ENCODE data around the gene ZMAT2. TPM values are rescaled to one million over a fixed set of nuclear protein-coding genes. Genes with fewer than 3 reads are reported as not detected.
"Not testable (repeated sequence)": the region's sequence is repeated elsewhere in the genome, so short reads cannot be mapped to it uniquely, and the experiment has no call there.

The ZMAT2 gene
- polyA plus RNA-seq, 1 donor (not counting 4 experiments of a cell fraction or from before 2014, with no cell fraction given), result 75.0 TPM

DNA sequence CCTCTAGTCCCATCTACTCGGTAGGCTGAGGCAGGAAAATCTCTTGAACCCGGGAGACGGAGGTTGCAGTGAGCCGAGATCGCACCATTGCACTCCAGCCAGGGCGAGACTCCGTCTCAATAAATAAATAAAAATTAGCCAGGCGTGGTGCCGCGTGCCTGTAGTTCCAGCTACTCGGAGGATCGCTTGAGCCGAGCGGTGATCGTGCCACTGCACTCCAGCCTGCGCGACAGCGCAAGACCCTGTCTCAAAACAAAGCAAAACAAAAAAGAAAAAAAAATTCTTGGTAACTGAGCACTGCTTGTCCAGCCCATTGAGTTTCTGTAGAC is 36.3 kb upstream of the ZMAT2 start:
- Histone ChIP-seq H3K9me3 (ENCODE audit: control insufficient read depth, low read depth, low read length) (no peaks in the 10 kb centered on the region), H3K4me3 (ENCODE audit: control insufficient read depth in 2 of 3, extremely low read depth in 1 of 3, insufficient read depth in 2 of 3, low read depth in 1 of 3, low read length in 3 of 3) (peak overlapping the region; percentile 84 to 99 (median 88)), H3K27ac (ENCODE audit: control insufficient read depth, insufficient read depth, low read length) (peak overlapping the region; percentile 82), H3K27me3 (ENCODE audit: control insufficient read depth, extremely low read depth, insufficient read depth, low read length) (no peaks in the 10 kb centered on the region), H4K20me1 (ENCODE audit: control insufficient read depth, extremely low read depth, insufficient read depth, low read length) (no peaks in the 10 kb centered on the region), H3K9ac (ENCODE audit: control insufficient read depth, extremely low read depth, insufficient read depth, low read length) (peak overlapping the region; percentile 84), H3K79me2 (ENCODE audit: control insufficient read depth, insufficient read depth, low read length) (peaks cover 35% of the 10 kb centered on the region), H3K36me3 (ENCODE audit: control insufficient read depth in 2 of 2, extremely low read depth in 1 of 2, insufficient read depth in 2 of 2, low read length in 2 of 2) (peaks cover 27 to 36% of the 10 kb centered on the region in 2 experiments), H2AFZ (ENCODE audit: control insufficient read depth, low read length) (peak overlapping the region; percentile 100), H3K9me1 (ENCODE audit: control insufficient read depth, extremely low read depth, insufficient read depth, low read length) (no peaks in the 10 kb centered on the region), H3K4me1 (ENCODE audit: control insufficient read depth, extremely low read depth, insufficient read depth, low read length) (peaks cover 3% of the 10 kb centered on the region), H3K4me2 (ENCODE audit: control insufficient read depth, extremely low read depth, insufficient read depth, low read depth, low read length) (peak overlapping the region; percentile 98)
- FAIRE-seq (no peak), DNase-seq (ENCODE audit: low read depth, low spot score) (no peak)
- dilution Hi-C loops (cut with MboI; ENCODE audit: extremely low pct_ligation_motif_present, low sequenced_read_pairs), result no loop called here
- TF ChIP-seq, protein P1, sequence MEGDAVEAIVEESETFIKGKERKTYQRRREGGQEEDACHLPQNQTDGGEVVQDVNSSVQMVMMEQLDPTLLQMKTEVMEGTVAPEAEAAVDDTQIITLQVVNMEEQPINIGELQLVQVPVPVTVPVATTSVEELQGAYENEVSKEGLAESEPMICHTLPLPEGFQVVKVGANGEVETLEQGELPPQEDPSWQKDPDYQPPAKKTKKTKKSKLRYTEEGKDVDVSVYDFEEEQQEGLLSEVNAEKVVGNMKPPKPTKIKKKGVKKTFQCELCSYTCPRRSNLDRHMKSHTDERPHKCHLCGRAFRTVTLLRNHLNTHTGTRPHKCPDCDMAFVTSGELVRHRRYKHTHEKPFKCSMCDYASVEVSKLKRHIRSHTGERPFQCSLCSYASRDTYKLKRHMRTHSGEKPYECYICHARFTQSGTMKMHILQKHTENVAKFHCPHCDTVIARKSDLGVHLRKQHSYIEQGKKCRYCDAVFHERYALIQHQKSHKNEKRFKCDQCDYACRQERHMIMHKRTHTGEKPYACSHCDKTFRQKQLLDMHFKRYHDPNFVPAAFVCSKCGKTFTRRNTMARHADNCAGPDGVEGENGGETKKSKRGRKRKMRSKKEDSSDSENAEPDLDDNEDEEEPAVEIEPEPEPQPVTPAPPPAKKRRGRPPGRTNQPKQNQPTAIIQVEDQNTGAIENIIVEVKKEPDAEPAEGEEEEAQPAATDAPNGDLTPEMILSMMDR (optimal IDR thresholded peaks at IDR 0.05 in 1 of 3, IDR thresholded peaks at IDR 0.05 in 1 of 3, conservative IDR thresholded peaks at IDR 0.05 in 1 of 3; ENCODE audit: extremely low read depth in 1 of 3, insufficient read depth in 2 of 3, low read length in 3 of 3), result no peak
- no peak for TF ChIP-seq EZH2 (IDR thresholded peaks at IDR 0.05; ENCODE audit: low read length)

DNA sequence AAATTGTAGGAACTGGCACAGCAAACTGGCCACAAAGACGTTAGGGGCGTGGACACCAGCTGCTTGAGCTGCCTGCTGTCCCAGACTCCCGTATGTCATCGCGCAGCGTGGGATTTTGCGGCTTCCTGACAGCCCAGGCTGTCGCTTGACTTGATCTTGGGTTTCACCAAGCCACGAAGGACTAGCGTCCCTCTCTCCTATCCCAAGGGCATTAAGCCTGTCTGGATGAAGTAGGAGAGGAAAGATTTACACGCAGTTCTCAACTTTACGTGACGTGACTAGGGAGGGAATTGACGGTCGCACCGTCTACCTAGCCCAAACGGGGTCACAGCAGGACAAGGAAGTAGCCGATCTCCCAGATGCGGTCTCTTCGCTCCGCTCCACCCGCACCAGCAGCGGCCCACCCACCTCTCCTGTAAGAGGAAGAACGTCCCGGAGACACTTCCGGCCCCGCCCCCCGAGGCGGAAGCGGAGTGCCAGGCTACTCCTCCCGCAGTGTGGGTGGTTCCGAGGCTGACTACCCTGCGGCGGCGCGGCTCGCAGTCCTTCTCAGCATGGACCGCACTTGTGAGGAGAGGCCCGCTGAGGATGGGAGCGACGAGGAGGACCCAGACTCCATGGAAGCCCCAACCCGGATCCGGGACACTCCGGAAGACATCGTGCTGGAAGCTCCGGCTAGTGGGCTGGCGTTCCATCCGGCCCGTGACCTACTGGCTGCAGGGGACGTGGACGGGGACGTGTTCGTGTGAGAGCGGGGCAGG is 35.7 kb upstream of the ZMAT2 start, which contains the start of gene WDR55:
Gene WDR55, plus strand, starts transcription at position 546 of the 761 bp plus-strand sequence. Its CDS starts 9 bp downstream, at position 555.
- FAIRE-seq (peak; percentile 63), DNase-seq (ENCODE audit: low read depth, low spot score) (peak; percentile 60)
- H3K36me3 ChIP-seq (ENCODE audit: control insufficient read depth in 2 of 2, extremely low read depth in 1 of 2, insufficient read depth in 2 of 2, low read length in 2 of 2), result peaks cover 25 to 36% of the 10 kb centered on the region in 2 experiments
- H2AFZ ChIP-seq (ENCODE audit: control insufficient read depth, low read length), result peak within 1 kb of the TSS; percentile 100
- no peaks in the 10 kb centered on the region for H4K20me1 ChIP-seq (ENCODE audit: control insufficient read depth, extremely low read depth, insufficient read depth, low read length)
- H3K27me3 ChIP-seq (ENCODE audit: control insufficient read depth, extremely low read depth, insufficient read depth, low read length), result no peaks in the 10 kb centered on the region
- peak within 1 kb of the TSS; percentile 98 for H3K4me2 ChIP-seq (ENCODE audit: control insufficient read depth, extremely low read depth, insufficient read depth, low read depth, low read length)
- H3K4me1 ChIP-seq (ENCODE audit: control insufficient read depth, extremely low read depth, insufficient read depth, low read length), result peaks cover 3% of the 10 kb centered on the region
- H3K79me2 ChIP-seq (ENCODE audit: control insufficient read depth, insufficient read depth, low read length), result peaks cover 35% of the 10 kb centered on the region
- H3K9me3 ChIP-seq (ENCODE audit: control insufficient read depth, low read depth, low read length), result no peaks in the 10 kb centered on the region
- peak within 1 kb of the TSS; percentile 84 for H3K9ac ChIP-seq (ENCODE audit: control insufficient read depth, extremely low read depth, insufficient read depth, low read length)
- TF ChIP-seq EZH2 (IDR thresholded peaks at IDR 0.05; ENCODE audit: low read length), result no peak
- TF ChIP-seq, protein P1 (optimal IDR thresholded peaks at IDR 0.05 in 1 of 3, IDR thresholded peaks at IDR 0.05 in 1 of 3, conservative IDR thresholded peaks at IDR 0.05 in 1 of 3; ENCODE audit: extremely low read depth in 1 of 3, insufficient read depth in 2 of 3, low read length in 3 of 3), result no peak
- dilution Hi-C loops (cut with MboI; ENCODE audit: extremely low pct_ligation_motif_present, low sequenced_read_pairs), result no loop called here
- H3K9me1 ChIP-seq (ENCODE audit: control insufficient read depth, extremely low read depth, insufficient read depth, low read length), result no peaks in the 10 kb centered on the region
- H3K4me3 ChIP-seq (ENCODE audit: control insufficient read depth in 2 of 3, extremely low read depth in 1 of 3, insufficient read depth in 2 of 3, low read depth in 1 of 3, low read length in 3 of 3), result peak within 1 kb of the TSS; percentile 84 to 99 (median 88)
- peak within 1 kb of the TSS; percentile 82 for H3K27ac ChIP-seq (ENCODE audit: control insufficient read depth, insufficient read depth, low read length)

DNA sequence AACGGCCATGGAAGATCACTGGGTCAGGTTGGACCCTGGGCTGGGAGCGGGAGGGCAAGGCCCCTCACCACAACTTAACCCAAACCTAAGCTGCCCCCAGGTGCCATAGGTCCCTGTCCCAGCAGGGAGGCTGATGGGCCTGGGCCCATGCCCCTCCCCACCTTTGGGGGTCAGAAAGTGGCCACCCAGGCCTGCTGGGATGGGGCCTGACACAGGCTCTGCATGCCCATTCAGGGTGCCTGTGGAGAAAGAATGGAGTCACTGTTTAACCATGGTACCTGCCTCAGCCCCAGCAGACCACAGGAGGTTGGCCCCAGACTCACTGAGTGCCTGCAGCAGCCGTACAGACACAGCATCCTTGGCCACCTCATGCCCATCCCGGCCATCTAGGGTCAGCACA is 29.2 kb upstream of the ZMAT2 start:
- H2AFZ ChIP-seq (ENCODE audit: control insufficient read depth, low read length); H3K4me2 ChIP-seq (ENCODE audit: control insufficient read depth, extremely low read depth, insufficient read depth, low read depth, low read length); H3K4me3 ChIP-seq (ENCODE audit: control insufficient read depth in 2 of 3, extremely low read depth in 1 of 3, insufficient read depth in 2 of 3, low read depth in 1 of 3, low read length in 3 of 3); FAIRE-seq; H3K9ac ChIP-seq (ENCODE audit: control insufficient read depth, extremely low read depth, insufficient read depth, low read length); DNase-seq (ENCODE audit: low read depth, low spot score); dilution Hi-C loops (cut with MboI; ENCODE audit: extremely low pct_ligation_motif_present, low sequenced_read_pairs); H4K20me1 ChIP-seq (ENCODE audit: control insufficient read depth, extremely low read depth, insufficient read depth, low read length); H3K27me3 ChIP-seq (ENCODE audit: control insufficient read depth, extremely low read depth, insufficient read depth, low read length); H3K27ac ChIP-seq (ENCODE audit: control insufficient read depth, insufficient read depth, low read length); H3K9me1 ChIP-seq (ENCODE audit: control insufficient read depth, extremely low read depth, insufficient read depth, low read length); H3K4me1 ChIP-seq (ENCODE audit: control insufficient read depth, extremely low read depth, insufficient read depth, low read length); H3K9me3 ChIP-seq (ENCODE audit: control insufficient read depth, low read depth, low read length): not testable (repeated sequence)
- Histone ChIP-seq H3K36me3 (ENCODE audit: control insufficient read depth in 2 of 2, extremely low read depth in 1 of 2, insufficient read depth in 2 of 2, low read length in 2 of 2) (peaks cover 35% of the 10 kb centered on the region in 2 experiments), H3K79me2 (ENCODE audit: control insufficient read depth, insufficient read depth, low read length) (peaks cover 22% of the 10 kb centered on the region)

Measured in keratinocyte (primary cell).